GM13976 (cell line): ENCODE measurements around the gene COMMD3.

ENCODE experiments used
- DNase-seq: peaks from one replicate; pipeline ENCODE4 v3.0.0; 2012; ENCODE audit warnings: low spot score
- in situ Hi-C: fragments of 300-500 bp; cut with MboI; formaldehyde crosslinking; loops from one replicate; pipeline ENCODE4 v1.12.0; 2022; ENCODE audit warnings: low sequenced_read_pairs, mixed read lengths, inconsistent platforms; ENCODE audit not compliant: unreplicated experiment
- TF ChIP-seq, protein P1 (sequence below): IDR thresholded peaks from 2 replicates; pipeline ENCODE4 v1.5.1; 2012; ENCODE audit warnings: borderline replicate concordance, mild to moderate bottlenecking; ENCODE audit not compliant: insufficient read depth; ENCODE audit errors: extremely low read depth, missing control alignments, control extremely low read depth

The COMMD3 gene

GRCh38 chr10:22332116-22332692 is 16.0 kb downstream of the COMMD3 start:
- TF ChIP-seq, protein P1, sequence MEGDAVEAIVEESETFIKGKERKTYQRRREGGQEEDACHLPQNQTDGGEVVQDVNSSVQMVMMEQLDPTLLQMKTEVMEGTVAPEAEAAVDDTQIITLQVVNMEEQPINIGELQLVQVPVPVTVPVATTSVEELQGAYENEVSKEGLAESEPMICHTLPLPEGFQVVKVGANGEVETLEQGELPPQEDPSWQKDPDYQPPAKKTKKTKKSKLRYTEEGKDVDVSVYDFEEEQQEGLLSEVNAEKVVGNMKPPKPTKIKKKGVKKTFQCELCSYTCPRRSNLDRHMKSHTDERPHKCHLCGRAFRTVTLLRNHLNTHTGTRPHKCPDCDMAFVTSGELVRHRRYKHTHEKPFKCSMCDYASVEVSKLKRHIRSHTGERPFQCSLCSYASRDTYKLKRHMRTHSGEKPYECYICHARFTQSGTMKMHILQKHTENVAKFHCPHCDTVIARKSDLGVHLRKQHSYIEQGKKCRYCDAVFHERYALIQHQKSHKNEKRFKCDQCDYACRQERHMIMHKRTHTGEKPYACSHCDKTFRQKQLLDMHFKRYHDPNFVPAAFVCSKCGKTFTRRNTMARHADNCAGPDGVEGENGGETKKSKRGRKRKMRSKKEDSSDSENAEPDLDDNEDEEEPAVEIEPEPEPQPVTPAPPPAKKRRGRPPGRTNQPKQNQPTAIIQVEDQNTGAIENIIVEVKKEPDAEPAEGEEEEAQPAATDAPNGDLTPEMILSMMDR = no peak
- in situ Hi-C loops = no loop called here
- DNase-seq = no peak

GRCh38 chr10:22333167-22333974 is 17.2 kb downstream of the COMMD3 start:
- in situ Hi-C loops = no loop called here
- no peak for DNase-seq
- TF ChIP-seq, protein P1 = no peak

DNA sequence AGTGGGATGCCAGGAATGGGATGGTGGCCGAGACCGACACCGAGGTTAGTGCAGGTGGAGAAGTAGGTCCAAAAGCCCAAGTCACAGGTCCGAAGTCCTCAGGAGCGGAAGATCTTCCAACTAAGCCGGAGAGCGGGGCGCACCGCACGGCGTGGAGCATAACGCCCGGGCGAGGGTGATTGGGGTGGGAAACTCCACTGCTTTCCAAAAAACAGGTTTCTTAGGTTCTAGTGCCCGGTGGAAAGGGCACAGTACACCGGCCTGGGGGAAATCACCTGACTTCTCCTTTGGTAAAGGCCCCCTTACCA is 17.7 kb downstream of the COMMD3 start:
- TF ChIP-seq, protein P1 = no peak
- in situ Hi-C loops = no loop called here
- no peak for DNase-seq

GRCh38 chr10:22334414-22335172 is 18.4 kb downstream of the COMMD3 start:
- TF ChIP-seq, protein P1 = no peak
- no peak for DNase-seq
- in situ Hi-C loops = no loop called here

- in situ Hi-C loops = no loop called here
- peak; percentile 83 for DNase-seq
Observed at GRCh38 chr10:22335173-22335933, 19.2 kb downstream of the COMMD3 start.

More at GRCh38 chr10:22335173-22335933, 19.2 kb downstream of the COMMD3 start:
- TF ChIP-seq, protein P1 = no peak
